WERI-Rb-1 (cell line): ENCODE measurements around the gene FKBP2.
A peak's percentile ranks its signal among the peaks of the same experiment; 100 is the strongest.

Experiments used
- DNase-seq: peaks from one replicate; pipeline ENCODE4 v3.0.0-alpha.2; 2020
- H3K27ac ChIP-seq: fragments of 250-450 bp; sonication (Bioruptor Pico); 2 replicates; pipeline ENCODE4 v1.5.1; 2020; ENCODE audit warnings: mild to moderate bottlenecking, moderate library complexity
- H3K27me3 ChIP-seq: fragments of 250-450 bp; sonication (Bioruptor Pico); 2 replicates; pipeline ENCODE4 v1.5.1; 2021; ENCODE audit warnings: mild to moderate bottlenecking, low read depth, moderate library complexity; ENCODE audit not compliant: insufficient read depth, severe bottlenecking
- H3K36me3 ChIP-seq: fragments of 250-450 bp; sonication (Bioruptor Pico); 2 replicates; pipeline ENCODE4 v1.5.1; 2020; ENCODE audit warnings: mild to moderate bottlenecking, moderate library complexity
- H3K4me3 ChIP-seq: 2 replicates; pipeline ENCODE4 v1.5.1; 2011; ENCODE audit warnings: low read depth, mild to moderate bottlenecking, control low read depth, low read length
- H3K9me3 ChIP-seq: fragments of 250-450 bp; sonication (Bioruptor Pico); 2 replicates; pipeline ENCODE4 v1.5.1; 2021; ENCODE audit warnings: mild to moderate bottlenecking, moderate library complexity; ENCODE audit not compliant: severe bottlenecking
- CTCF ChIP-seq: IDR thresholded peaks from 2 replicates; pipeline ENCODE4 v1.5.1; 2011; ENCODE audit warnings: low read depth, mild to moderate bottlenecking, control low read depth, inconsistent platforms, low read length

FKBP2 gene

GRCh38 chr11:64246871-64247728 lies 6.2 kb downstream of the FKBP2 start, which contains the start of gene PPP1R14B:
PPP1R14B (minus strand) TSS chr11:64246943; CDS start chr11:64246673, 270 bp downstream.
- peak within 1 kb of the TSS; percentile 89 for H3K27ac ChIP-seq
- DNase-seq, result peak; percentile 91
- H3K36me3 ChIP-seq, result peaks cover 29% of the 10 kb centered on the region
- H3K9me3 ChIP-seq, result no peaks in the 10 kb centered on the region
- peak within 1 kb of the TSS; percentile 84 for H3K4me3 ChIP-seq
- H3K27me3 ChIP-seq, result no peaks in the 10 kb centered on the region
- 0 out of 2 replicates have a peak, but pooled peaks have one; percentile 12 for TF ChIP-seq CTCF

GRCh38 chr11:64247729-64248531 lies 7.0 kb downstream of the FKBP2 start:
- no peak for TF ChIP-seq CTCF

GRCh38 chr11:64248578-64248977 lies 7.7 kb downstream of the FKBP2 start:
- Histone ChIP-seq H3K4me3 (no peak overlapping the region), H3K27ac (peak overlapping the region; percentile 81), H3K36me3 (peaks cover 21% of the 10 kb centered on the region), H3K9me3 (no peaks in the 10 kb centered on the region), H3K27me3 (no peaks in the 10 kb centered on the region)
- TF ChIP-seq CTCF, result no peak
- peak; percentile 54 for DNase-seq

More at GRCh38 chr11:64247729-64248531, 7.0 kb downstream of the FKBP2 start:
- Histone ChIP-seq H3K4me3 (peak overlapping the region; percentile 84), H3K27me3 (no peaks in the 10 kb centered on the region), H3K36me3 (peaks cover 28% of the 10 kb centered on the region), H3K27ac (peak overlapping the region; percentile 81), H3K9me3 (no peaks in the 10 kb centered on the region)
- peak; percentile 39 for DNase-seq

- no peak for TF ChIP-seq CTCF
- peak overlapping the region; percentile 44 for H3K27ac ChIP-seq
- DNase-seq, result no peak
- peaks cover 18% of the 10 kb centered on the region for H3K36me3 ChIP-seq
- no peaks in the 10 kb centered on the region for H3K27me3 ChIP-seq
- H3K4me3 ChIP-seq, result no peak overlapping the region
- no peaks in the 10 kb centered on the region for H3K9me3 ChIP-seq
Measured at GRCh38 chr11:64249038-64249437, 8.1 kb downstream of the FKBP2 start.

- Histone ChIP-seq H3K36me3 (peaks cover 13% of the 10 kb centered on the region), H3K27ac (peak overlapping the region; percentile 44), H3K9me3 (no peaks in the 10 kb centered on the region), H3K4me3 (no peak overlapping the region), H3K27me3 (no peaks in the 10 kb centered on the region)
- no peak for DNase-seq
- no peak for TF ChIP-seq CTCF
Measured at GRCh38 chr11:64249563-64250414, 8.9 kb downstream of the FKBP2 start.
